Stimulated activated CD8-positive, alpha-beta memory T cell treated with anti-CD3 and anti-CD28 coated beads, Interleukin-2, amount 100 ng/mL, for 48 hours (primary cell): Measurements from ENCODE around the gene HOXB5.

Source experiments
- DNase-seq, 2 donors: peaks; one replicate each; pipeline ENCODE4 v3.0.0-alpha.2; 2020; ENCODE audit warnings: low read depth in 2 of 2

HOXB5 gene

DNA sequence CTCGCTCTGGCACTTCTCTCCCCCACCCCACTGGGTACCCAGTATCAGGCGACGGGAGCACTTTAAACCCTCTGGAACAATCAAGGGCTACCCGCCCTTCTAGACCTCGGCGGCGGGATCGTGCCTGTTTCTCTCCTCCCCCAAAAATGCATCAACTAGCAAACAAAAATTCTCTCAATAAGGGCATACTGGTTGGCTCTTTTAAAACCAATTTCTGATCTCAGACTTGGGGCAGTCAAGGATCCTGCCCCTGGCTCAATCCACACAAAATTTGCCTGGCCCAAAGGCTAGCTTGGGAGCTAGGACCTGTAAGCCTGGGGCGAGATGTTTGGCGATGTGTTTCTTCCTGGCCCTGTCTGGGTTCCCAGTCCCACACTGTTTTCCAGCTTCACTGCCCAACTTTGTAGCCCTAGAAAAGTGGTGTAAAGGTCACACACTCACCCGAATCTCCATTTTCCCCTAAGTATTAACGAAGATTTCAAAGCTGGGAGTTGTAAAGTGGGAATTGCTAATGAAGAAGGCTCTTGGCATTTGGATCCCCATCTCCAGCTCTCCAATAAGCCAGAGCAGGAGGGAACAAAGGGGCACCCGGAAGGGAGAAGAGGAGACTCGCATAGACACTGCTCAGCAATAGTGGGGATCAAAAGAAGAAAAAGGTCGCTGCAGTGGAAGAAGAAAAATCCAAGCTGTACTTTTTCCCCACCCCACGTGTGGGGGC, 34.3 kb downstream of the HOXB5 start:
- DNase-seq: no peak

DNA sequence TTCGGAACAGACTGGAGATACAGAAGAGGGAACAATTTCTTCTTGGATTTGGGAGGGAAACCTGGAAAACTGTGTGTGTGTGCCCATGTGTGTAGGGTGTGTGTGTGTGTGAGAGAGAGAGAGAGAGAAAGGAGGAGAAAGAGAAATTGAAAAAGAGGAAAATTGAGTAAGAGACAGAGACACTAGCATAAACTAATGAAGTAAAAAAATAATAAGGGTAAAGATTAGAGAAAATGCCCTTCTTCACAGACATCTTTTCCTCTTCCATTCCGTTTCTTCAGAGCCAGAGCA, 34.8 kb downstream of the HOXB5 start:
- no peak for DNase-seq

DNA sequence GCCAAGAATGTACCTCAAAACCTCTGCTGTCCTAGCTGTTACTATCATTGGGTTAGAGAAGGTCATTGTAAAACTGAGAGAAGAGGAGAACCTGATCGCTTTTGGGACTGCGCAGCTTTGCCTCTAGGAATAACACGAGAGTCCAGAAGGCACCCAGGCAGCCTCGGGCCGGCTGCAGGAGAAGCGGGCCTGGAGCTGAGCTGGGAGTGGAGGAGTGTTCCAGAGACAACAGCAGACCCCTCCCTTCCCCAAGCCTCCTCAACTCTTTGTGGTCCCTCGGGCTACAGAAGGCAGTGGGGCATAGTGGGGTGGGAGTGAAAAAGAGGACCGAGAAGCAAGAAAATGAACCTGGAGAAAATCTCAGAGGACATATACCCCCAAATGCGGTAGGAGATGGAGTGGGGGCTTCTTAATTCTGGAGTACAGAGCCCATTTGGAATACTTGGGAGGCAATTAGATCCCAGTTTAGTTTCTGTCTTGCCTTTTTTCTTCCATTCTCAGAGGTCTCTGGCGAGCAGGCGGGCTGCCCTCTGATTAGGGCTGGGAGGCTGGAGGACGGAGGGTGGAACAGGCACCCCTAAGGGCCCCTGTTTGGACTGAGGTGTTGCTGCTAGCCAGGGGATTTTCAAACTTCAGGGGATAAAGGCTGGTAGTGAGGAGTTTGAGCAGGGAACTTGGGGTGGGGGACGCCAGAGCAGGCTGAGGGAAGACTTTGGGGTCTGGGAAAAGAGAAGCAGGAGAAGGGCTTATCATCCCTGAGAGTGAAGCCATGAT, 35.3 kb downstream of the HOXB5 start:
- DNase-seq: no peak

DNA sequence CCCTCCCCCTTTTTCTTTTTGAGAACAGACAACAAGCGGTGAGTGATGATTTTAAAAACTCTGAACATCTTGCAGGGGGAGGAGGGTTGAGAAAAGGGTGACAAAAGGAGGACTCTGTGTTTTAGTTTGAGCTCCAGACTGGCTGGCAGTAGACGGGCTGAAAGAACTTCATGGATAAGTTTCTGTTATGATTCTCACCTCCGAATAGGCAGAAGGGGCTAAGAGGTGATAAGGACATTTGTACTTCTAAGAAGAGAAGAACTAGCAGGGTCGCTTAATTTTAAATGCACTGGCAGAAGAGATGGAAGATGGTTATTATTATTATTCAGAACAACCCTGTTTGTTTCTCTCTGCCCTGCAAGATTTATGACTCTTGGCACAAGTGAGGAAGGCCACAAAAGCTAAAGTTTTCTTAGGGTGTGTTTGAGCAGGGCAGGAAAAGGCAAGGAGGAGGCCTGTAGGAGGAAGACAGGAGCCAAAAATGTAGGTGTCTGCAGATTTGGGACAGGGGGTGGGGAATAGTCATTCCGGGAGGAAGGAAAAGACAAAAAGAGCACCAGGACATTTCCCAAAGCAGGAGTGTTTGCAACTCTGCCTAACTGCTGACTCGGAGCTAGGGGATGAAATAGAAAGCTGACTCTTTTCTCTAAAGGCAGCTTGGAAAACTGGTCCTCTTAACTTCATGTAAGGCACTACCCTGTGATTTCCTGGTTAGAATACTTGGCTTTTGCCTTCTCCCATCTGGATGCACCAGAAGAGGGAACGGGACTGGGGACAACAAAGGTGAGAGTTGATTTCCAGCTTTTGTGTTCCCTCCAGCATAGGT, 36.8 kb downstream of the HOXB5 start:
- DNase-seq: no peak

DNA sequence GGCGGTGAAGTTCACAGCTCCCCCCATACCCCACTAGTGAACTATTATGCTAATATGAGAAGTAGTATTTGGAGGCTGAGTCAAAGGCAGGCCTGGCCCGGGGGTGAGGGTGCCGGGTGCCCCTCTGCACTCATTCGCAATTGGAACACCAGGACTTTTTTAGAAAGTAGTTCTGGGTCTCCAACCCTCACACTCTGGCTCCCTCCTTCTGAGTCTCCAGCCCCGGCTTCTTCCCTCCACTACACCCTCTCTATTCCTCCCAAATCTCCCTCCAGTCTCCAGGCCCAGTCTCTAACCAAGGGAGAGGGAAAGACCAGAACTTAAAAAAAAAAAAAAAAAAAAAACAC, 37.4 kb downstream of the HOXB5 start:
- DNase-seq: no peak

DNA sequence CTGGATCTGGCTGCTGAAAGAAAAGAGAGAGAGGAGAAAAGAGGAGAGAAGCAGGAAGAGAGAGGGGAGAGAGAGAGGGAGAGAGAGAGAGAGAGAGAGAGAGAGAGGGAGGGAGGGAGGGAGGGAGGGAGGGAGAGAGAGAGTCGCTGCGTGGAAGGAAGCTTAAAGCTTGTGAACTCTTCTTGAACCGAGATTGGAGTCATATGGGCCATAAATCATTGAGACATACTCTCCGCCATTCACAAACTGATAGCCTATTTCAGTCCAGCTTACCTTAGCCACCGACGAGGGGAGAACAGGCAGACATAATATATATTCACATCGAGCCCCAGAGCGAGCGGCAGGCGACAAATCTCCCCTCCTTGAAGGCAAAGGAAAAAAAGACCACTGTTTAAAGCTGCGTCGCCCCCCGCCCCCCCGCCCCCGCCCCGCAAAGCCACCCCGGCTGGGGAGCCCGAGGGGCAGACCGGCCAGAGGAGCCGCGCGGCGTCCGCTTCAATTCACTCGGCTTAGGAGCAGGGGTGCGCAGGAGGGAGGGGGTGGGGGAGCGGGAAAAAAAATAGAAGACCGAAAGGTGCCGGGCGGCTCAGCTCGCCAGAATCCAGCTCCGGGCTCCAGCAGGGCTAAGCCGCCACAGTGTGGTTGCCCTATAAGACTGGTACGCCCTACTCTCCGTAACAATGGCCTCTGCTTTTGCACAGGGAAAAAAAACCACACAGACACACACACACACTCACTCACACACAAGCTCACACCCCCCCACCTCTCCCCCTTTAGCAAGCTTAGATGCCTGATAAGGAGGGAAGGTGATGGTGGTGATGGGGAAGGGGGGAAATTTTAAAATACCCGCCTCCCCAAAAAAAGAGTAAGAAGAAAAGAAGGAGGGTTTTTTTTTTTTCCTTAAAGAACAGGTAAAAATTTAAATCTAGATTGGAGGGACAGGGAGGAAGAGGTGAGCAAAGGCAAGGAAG, 38.0 kb downstream of the HOXB5 start:
- no peak for DNase-seq

DNA sequence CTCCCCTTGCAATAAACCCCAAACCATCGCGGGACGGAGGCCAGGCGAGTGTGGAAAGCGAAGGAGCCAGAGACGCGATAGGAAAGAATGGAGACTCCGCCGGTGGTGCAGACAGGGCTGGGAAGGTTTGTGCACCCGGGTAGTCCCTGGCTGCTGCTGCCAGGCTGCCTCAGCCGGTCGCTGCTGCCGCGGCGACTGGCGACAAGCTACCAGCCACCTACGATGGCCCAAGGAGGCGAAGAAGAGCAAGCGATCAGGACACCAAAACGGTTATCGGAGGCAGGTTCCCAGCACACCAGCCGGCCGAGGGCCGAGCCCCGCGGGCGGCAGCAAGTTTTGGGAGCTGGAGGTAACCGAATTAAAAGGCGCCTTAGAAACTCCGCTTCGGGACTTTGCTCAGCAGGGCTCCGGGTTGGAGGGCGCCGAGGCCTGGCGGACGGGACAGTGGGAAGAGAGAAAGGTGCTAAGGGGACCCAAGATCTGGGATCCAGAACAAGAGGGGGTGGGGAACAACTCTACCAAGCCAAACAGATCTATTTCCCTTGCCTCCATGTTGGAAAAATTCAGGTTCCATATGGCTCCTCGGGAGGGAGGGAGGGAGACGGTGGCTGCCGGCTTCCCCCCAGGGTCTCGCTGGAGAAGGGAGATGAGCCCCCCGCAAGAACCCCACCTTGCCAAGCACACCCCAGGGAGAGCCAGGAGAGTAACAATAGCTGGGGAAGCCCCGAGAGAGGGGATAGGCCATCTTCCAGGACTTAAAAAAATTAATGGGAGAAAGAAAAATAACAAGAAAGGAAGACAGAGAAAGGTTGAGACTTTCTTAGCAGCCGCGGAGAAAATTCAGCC, 38.9 kb downstream of the HOXB5 start:
- DNase-seq: no peak

DNA sequence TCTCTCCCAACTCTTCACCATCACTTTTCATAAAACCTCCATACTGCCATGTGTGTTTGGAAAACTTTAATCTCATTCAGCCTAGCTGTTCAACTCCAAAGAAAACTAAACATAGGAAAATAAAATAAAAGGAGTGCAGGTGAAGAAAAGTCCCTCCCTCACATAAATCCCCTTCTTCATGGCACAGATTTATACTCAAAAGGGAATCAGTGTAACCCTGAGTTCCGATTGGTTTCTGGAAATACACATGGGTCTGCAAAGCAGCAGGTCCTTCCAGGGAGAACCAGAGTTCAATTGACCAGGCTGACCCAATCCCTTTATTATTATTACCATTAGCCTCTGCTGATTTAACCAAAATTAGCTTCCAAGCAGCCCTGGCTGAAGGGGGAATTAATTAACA, 39.8 kb downstream of the HOXB5 start:
- DNase-seq: no peak

DNA sequence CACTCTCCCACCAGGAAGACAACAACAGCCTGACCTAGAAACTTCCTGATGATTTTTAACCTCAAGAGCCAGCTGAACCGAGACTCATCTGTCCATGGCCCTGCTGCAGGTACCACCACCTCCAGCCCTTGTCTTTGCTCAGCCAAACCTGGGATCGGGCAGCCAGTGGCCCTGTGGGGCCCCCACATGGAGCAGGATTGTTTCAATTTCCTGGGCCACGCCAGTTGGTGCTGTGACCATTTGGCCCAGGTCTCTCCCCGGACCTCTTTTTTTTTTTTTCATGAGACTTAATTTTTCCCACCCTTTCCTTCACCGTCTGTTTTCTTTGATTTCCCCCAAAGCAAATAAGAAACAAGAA, 40.4 kb downstream of the HOXB5 start:
- DNase-seq: no peak

DNA sequence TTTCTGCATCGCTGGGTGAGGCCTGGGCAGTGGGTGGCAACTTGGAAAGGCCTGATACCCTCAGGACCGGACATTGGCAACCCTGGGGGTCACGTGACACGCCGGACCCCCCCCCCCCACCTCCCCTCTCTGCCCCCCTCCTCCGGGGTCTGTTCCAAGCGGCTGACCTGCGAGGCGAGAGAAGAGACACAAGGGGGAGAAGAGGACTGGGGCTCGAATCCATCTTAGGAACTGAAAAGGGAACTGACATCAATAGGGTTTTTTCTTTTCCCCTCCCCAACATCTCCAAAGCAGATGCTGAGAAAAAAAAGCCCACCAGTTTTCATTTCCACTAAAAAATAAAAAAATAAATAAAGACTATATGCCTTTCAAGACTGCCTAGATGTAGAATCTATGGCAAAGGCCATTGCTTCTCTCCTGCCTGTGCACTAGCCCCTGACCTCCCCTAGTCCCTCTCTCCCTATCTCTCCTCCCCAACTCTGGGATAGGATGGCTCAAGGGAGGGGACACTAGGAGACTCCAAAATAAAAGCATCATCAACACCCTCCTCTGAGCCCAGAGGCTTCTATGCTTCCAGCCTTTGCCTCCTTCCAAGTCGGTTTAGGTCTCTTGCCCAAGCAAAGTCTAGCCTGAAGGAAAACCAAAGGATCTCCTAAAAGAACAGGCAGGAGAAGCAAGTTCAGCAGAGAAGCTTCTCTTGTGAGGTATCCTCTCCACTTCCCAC, 41.0 kb downstream of the HOXB5 start:
- no peak for DNase-seq

DNA sequence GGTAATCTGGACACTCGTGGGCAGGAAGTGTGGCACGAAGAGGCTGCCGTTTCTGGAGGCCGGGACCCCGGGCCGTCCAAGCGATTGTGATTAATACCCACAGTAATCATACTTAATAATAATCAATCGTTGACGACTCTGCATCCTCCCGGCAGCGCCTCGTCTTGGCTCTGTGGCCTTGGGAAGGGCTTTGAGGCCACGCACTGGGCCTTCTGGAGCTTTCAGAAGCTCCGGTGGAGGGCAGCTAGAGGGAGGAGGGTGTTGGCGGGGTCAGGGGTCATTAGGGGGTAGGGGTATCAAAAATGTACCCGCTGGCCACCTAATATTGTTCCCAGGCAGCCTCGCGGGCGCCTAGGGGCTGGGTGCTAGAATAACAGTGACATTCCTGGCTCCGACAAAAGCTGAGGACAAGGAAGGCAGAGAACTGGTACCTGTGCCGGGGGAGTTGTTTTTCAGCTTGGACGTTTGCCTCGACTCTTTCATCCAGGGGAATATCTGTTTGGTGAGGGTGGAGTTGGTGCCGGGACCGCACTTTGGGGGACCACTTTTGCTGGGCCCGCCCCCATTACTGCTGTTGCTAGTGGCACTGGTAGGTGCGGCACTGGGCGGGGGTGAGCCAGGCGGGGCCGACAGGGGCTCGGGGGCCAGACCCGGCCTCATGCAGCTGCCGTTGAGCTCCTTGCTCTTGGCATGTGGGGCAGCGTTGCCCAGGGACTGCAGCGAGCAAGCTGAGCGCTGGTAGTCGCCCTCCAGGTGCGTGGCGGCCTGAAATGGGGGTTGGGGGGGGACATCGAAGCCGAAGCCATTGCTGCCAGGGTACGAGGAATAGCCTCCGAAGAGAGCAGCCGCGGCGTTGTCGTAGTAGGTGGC, 41.7 kb downstream of the HOXB5 start:
- no peak for DNase-seq

DNA sequence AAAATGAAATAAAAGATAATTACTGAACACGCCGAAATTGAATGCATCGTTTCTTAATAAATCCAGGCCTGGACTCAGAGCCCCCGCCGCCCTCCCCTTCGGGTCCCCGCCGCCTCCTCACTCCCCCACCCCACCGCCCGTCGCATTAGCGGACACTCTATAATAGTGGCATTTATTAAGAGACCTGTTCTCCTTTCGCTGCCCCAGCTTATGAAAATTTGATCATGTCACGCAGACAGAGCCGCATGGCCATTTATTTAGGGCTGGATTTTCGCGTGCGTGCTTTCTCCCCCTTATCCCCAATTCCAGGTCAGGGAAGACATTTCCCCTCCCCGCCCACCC, 42.4 kb downstream of the HOXB5 start:
- no peak for DNase-seq

DNA sequence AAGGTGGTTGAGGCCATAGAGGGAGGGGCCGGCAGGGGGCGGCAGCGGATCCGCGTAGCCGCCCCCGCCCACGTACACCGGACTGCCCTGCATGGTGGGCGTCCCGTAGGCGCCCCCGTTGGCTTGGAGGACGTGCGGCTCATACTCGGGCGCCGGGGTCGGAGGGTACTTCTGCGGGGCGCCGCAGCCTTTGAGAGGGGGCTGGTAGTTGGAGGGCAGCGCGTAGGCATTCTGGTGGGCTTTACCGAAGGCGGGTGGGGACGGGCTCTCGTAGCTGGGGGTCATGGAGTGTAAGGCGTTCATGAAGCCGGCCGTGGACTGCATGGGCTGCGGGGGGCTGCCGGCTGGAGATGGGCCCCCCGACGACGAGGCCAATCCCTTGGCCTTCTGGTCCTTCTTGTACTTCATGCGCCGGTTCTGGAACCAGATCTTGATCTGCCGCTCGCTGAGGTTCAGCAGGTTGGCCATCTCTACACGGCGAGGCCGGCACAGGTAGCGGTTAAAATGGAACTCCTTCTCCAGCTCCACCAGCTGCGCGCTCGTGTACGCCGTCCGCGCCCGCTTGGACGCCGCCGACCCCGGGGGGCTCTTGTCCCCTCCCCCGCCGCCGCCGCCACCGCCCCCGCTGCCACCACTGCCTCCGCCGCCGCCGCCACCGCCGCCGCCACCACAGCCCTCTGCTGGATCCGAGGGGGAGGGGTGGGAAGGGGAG, 42.9 kb downstream of the HOXB5 start:
- no peak for DNase-seq

DNA sequence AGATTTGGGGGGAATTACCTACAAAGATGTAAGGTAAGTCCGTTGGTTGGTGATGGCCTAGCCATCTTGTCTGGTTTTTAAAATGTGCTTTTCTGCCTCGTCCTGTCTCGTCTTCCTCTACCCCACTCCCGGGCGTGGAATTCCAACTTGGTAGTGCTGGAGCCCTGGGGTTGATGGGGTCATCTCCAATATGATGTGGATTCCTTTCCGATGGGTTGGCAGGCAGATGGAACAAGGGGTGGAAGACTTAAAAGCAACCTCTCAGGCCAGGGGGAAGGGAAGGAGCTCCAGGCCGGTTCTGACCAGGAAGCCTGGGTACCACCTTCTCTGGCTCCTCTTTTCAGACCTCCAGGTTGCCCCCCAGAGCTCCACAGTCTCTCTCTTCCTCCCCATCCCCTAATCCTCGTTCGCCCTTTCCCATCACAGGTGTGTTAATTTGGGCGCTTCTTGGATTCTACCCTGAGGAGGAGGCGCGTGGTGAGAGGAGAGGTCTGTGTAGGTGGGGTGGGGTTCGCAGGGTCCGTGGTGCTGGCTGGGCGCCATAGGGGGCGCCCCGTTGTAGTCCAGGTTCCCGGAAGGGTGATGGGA, 43.6 kb downstream of the HOXB5 start:
- DNase-seq: no peak

DNA sequence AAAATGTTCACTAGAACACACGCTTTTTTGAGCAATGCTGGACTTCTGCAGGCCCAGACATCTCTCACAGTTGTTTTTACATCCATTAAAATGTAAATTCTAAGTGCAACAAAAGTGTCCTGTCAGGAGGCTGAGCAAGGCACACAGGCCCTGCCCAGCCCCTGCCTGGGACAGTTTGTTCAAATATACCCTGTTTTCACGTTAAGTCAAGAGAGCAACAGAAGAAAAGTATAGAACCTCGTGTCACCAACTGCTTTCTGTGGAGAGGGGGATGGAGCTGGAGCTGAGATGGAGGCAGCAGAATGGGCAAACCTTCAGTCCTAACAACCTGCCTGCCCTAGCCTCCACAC, 44.3 kb downstream of the HOXB5 start:
- DNase-seq: no peak

DNA sequence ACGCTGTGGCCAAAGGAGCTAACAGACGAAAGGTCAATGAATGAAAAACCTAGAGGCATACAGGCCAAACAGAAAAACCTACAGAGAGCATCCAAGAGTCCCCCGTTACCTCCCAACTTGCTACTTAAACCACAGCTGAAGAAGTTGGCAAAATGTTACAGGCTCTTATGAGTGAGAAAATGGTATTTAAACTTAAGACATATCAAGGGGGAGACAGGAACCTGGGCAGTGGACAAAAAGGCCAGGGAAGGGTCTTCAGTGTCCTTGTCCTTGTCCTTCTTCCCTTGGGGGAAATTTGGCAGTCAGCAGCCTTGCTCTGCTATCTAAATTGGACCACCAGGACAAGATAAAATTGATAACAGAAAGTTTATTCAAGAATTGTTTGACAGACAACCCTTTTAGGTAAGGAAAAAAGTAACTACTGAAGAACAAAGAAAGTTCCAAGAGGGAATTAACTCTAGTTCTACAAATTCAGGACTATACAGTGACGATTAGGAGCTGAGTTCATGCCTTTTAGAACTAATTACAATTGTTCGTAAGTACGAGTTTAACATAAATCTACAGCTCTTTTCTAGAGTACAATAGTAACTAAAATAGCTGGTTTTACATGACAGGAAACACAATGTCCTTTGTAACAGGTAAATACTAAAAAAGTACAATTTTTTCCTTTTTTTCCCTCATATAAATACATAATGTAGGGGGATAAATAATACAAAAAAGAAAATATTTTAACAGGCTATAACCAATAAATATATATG, 44.9 kb downstream of the HOXB5 start:
- no peak for DNase-seq

DNA sequence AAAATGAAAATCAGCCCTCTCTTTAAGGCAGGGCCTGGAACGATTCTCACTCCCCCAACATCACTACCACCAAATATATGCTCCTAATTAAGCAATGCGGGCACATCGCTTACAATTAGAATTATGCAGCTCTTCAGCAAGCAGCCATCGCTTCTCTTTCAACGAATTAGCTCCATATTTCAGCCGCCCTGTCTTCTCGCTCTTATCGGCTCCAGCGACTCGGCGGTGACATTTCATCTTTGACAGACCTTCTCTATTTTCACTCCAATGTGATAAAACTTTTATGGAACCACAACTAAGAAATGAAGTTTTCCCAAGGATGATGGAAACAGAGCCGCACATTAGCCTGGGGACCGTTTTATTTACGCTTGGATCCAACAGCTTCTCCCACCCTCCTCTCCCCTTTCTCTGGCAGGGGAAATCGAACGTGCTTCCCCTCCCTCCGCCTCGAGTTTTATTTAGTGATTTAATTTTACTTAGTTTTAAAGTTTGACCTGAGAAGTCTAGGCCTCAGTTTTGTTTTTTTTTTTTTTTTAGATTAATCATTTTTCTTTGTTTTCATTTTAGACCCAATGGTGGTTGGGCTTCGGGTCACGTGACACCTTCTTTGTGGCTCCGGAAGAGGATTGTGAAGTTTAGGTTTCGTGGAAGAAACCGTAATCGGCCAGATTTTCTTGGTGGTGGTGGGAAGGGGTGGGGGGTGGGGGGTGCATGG, 45.6 kb downstream of the HOXB5 start:
- no peak for DNase-seq
